GM13977 (cell line): ENCODE results near the gene ARPP21.

Experiments
- DNase-seq: peaks from one replicate; pipeline ENCODE4 v3.0.0; 2012; ENCODE audit warnings: low spot score
- in situ Hi-C: fragments of 300-500 bp; cut with MboI; formaldehyde crosslinking; loops from one replicate; pipeline ENCODE4 v1.12.0; 2022; ENCODE audit warnings: low sequenced_read_pairs, low pct_unique_long_range_greater_than_20kb, mixed read lengths, inconsistent platforms; ENCODE audit not compliant: unreplicated experiment
- TF ChIP-seq, protein P1 (sequence below): IDR thresholded peaks from 2 replicates; pipeline ENCODE4 v1.5.1; 2012; ENCODE audit warnings: mild to moderate bottlenecking, control low read depth; ENCODE audit not compliant: insufficient read depth; ENCODE audit errors: extremely low read depth, missing control alignments

Gene ARPP21

GRCh38 chr3:35777065-35777464 lies 137.7 kb downstream of the ARPP21 start:
- in situ Hi-C loops = no loop called here
- TF ChIP-seq, protein P1, sequence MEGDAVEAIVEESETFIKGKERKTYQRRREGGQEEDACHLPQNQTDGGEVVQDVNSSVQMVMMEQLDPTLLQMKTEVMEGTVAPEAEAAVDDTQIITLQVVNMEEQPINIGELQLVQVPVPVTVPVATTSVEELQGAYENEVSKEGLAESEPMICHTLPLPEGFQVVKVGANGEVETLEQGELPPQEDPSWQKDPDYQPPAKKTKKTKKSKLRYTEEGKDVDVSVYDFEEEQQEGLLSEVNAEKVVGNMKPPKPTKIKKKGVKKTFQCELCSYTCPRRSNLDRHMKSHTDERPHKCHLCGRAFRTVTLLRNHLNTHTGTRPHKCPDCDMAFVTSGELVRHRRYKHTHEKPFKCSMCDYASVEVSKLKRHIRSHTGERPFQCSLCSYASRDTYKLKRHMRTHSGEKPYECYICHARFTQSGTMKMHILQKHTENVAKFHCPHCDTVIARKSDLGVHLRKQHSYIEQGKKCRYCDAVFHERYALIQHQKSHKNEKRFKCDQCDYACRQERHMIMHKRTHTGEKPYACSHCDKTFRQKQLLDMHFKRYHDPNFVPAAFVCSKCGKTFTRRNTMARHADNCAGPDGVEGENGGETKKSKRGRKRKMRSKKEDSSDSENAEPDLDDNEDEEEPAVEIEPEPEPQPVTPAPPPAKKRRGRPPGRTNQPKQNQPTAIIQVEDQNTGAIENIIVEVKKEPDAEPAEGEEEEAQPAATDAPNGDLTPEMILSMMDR = no peak
- DNase-seq = no peak

DNA sequence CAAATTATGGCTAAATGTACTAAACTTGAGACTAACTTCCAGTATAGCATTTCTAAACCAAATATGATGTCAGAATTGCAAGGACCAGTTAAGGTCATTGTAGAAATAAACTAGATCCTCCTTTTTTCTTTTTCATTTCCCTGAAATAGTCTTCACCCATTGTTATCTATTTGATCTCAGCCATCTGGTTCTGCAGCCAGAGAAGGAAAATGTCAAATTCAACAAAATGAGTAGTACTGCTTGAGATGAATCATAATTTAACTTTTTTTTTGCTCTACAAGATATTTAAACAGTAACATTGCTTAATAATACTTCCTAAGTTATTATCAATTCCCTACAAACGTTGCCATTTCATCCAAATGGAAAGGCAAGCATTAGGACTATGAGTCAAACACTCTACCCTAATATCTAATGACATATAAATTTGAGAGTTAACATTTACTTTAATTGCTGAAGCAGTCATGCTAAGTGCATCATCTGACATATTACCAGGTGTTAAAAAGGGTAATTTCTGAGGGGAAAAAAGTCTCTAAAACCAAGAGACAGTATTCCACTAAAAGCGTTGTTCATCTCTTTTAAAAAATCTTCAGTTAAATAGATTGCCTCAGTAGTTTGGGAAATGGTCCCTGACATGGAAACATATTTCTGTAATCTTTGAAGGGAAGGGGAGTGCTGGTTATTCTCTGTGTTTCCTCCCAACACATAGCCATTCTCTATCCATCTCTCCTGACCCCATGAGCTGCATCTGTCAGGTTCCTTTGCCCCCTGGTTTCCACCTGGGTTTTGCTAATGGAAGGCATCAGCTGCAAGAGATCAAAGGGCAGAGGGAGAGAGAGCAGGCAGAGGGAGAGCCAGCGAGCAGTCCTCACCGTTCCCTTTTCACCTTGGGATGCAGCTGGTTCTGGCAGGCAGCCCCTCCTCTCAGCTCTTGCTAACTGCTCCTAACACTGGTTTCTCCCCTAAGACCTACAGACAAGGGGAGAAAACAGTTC lies 138.5 kb downstream of the ARPP21 start:
- in situ Hi-C loops = no loop called here
- TF ChIP-seq, protein P1 = no peak
- DNase-seq = no peak

DNA sequence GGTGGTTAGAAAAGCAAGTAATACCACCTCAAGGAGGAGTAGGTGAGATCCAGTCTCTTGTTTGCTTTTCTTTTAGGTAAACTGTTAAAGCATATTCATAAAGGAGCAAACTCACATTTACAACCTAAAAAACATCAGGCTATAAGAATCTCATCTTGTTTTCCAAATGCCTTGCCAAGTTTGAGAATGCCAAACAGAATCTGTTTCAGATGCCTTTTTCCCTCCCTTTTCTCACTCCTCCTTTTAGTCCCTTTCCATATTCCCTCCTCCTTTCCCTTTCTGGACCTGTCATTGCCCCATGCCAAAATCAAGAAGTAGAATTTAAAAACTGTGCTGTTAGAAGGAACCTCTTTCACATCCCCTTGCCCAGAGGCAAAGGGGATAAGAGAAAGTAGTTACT lies 140.3 kb downstream of the ARPP21 start:
- DNase-seq = no peak
- in situ Hi-C loops = no loop called here
- TF ChIP-seq, protein P1 = no peak

DNA sequence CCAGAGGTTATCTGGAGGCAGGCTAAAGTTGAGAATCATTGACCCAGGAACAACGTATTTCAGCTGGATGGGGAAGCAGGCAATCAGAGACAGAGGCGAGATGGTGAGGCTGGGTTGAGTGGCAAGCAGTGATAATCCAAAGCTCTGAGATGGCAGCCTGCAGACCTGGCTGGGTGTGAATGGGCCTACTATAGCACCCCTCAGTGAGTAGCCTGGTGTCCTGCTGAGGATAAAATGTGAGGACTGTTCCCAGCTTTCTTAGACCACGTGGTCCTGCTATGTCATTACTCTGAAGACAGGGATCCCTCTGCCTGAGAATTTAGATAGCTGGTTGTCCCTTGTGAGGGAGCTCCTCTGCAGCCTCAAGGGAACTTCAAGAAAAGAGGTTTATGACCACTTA lies 141.5 kb downstream of the ARPP21 start:
- TF ChIP-seq, protein P1 = no peak
- DNase-seq = no peak
- in situ Hi-C loops = no loop called here

- TF ChIP-seq, protein P1 = no peak
- no peak for DNase-seq
- in situ Hi-C loops = no loop called here
These were observed 142.2 kb downstream of the ARPP21 start for GRCh38 chr3:35781558-35781957.

GRCh38 chr3:35782355-35782754 lies 143.0 kb downstream of the ARPP21 start:
- in situ Hi-C loops = no loop called here
- TF ChIP-seq, protein P1 = no peak
- no peak for DNase-seq
